Retinal pigment epithelial cell (primary cell): ENCODE measurements around the gene TOMM40L.
"Not testable (repeated sequence)": the region's sequence is repeated elsewhere in the genome, so short reads cannot be mapped to it uniquely, and the experiment has no call there.

Experiments
- DNase-seq: peaks from one replicate; pipeline ENCODE4 v3.0.0-alpha.2; 2010; ENCODE audit warnings: low read depth
- H3K4me3 ChIP-seq: 2 replicates; pipeline ENCODE4 v1.5.1; 2011; ENCODE audit warnings: mild to moderate bottlenecking, low read length, control low read depth, moderate library complexity
- CTCF ChIP-seq: conservative IDR thresholded peaks from 2 replicates; pipeline ENCODE4 v1.5.1; 2011; ENCODE audit warnings: low read depth, low read length, control low read depth, inconsistent platforms

TOMM40L gene

GRCh38 chr1:161244888-161245287 lies 19.0 kb downstream of the TOMM40L start:
- no peak for TF ChIP-seq CTCF
- DNase-seq = no peak

DNA sequence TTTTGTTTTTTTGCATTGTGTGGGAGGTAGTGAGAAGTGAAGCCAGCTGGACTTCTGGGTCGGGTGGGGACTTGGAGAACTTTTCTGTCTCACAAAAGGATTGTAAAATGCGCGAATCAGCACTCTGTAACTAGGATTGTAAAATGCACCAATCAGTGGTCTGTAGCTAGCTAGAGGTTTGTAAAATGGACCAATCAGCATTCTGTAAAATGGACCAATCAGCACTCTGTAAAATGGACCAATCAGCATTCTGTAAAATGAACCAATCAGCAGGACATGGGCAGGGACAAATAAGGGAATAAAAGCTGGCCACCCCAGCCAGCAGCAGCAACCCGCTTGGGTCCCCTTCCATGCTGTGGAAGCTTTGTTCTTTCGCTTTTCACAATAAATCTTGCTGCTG lies 24.2 kb downstream of the TOMM40L start:
- H3K4me3 ChIP-seq, DNase-seq: not testable (repeated sequence)

More at GRCh38 chr1:161244888-161245287, 19.0 kb downstream of the TOMM40L start:
- no peak overlapping the region for H3K4me3 ChIP-seq

DNA sequence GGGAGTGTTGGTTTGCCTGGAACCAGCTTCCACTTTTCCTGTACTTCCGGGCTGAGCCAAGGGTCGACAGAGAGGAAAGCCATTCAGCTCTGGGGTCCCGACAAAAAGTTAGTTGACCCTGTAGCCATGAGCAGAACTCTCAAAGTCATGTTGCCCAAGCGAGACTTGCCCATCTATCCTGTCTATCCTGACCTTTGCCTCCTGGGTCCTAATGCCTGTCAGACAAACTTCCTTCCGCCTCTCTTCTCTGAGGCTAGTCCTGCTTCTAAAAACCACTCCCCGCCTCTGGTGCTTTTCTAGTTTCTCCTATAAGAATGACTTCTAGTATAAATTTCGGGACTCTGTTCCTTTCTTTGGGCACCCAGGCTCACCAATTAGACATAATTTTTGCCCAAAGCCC lies 25.0 kb downstream of the TOMM40L start:
- TF ChIP-seq CTCF = no peak

GRCh38 chr1:161251579-161251978 lies 25.7 kb downstream of the TOMM40L start:
- no peak overlapping the region for H3K4me3 ChIP-seq
- no peak for DNase-seq
- no peak for TF ChIP-seq CTCF

More for the DNA sequence above, 25.0 kb downstream of the TOMM40L start:
- DNase-seq = no peak
- H3K4me3 ChIP-seq = no peak overlapping the region

DNA sequence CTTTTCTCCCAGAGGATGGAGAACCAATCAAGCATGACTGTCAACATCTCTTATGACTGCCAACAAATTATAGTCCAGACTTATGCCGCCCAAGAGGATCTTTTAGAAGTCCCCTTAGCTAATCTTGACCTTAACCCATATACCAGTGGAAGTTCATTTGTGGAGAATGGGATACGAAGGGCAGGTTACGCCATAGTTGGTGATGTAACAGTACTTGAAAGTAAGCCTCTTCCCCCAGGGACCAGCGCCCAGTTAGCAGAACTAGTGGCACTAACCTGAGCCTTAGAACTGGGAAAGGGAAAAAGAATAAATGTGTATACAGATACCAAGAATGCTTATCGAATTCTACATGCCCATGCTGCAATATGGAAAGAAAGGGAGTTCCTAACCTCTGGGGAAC lies 29.4 kb downstream of the TOMM40L start:
- DNase-seq, H3K4me3 ChIP-seq: not testable (repeated sequence)

DNA sequence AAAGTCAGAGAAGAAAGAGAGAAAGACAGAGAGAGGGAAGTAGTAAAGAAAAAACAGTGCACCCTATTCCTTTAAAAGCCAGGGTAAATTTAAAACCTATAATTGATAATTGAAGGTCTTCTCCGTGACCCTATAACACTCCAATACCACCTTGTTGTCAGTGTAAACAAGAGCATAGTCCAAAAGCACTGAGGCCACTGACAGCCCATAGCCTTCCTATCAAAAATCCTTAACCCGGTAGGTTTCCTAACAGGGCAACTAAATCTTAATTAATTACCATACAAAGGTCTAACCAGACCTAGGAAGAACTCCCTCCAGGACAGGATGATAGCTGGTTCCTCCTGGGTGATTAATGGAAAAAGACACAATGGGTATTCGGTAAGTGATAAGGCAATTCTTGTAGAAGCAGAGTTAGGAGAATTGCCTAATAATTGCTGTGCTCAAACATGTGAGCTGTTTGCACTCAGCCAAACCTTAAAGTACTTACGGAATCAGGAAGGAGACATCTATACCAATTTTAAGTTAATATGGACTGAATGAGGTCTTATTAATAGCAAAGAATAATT lies 30.2 kb downstream of the TOMM40L start:
- not testable (repeated sequence) for DNase-seq, H3K4me3 ChIP-seq

GRCh38 chr1:161257109-161257508 lies 31.2 kb downstream of the TOMM40L start:
- DNase-seq = not testable (repeated sequence)

DNA sequence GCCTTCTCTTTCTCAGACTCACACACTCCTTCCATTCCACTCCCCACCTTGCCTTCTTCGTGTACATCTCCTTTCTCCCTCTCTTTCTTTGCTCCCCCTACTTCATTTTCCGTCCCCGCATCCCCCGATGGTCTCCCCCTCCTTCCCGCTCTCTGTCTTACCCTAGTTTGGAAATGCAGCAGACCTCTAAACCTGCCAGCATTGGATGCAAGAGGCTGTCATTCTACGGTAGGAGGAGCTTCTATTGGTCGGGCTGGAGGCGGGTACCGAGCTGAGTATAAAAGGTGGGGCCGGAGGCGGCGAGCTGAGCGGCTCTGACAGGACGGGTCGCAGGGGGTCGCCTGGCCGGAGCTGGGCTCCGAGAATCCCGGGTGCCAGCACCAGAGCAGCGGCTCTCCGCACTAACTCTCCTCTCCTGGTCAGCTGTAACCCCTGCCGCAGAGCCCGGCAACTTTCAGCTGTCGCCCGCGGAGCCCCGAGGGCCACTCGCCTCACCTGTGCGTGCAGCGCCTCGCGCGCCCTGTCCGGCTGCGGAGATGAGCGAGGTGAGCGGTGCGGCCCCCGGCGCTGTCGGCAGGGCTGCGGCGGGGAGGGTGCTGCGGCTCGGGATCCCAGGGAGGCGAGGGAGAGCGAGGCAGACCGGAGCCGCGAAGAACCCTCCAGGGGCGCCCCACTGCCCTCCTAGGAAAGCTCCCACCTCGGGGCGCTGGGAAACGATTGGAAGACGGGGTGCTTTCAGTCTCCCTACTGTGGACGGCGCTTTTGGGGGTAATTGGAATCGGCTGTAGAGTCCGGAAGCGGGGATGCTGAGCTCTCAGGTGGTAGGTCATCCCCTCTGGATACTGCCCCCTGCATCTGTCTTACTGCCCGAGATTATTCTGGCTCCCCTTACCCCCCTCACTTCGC lies 32.8 kb downstream of the TOMM40L start, which contains the start of gene PCP4L1:
PCP4L1 (plus strand) TSS at position 307 of the 906 bp plus-strand sequence; CDS start at position 537, 230 bp downstream.
- no peak for DNase-seq

More at GRCh38 chr1:161257109-161257508, 31.2 kb downstream of the TOMM40L start:
- H3K4me3 ChIP-seq = not testable (repeated sequence)

More for the DNA sequence above, 32.8 kb downstream of the TOMM40L start, which contains the start of gene PCP4L1:
- H3K4me3 ChIP-seq = peak within 1 kb of the TSS; percentile 47
- no peak for TF ChIP-seq CTCF
